B cell (primary cell): ENCODE results near the gene TRIM17. TPM values are rescaled to one million over a fixed set of nuclear protein-coding genes. Genes with fewer than 3 reads are reported as not detected.

Experiments
- ATAC-seq: fragments of 200-7000 bp; cut with Tn5 transposase; one replicate; pipeline ENCODE4 v1.10.0; 2021; ENCODE audit warnings: low read depth, mild to moderate bottlenecking, moderate number of reproducible peaks, moderate library complexity
- CTCF ChIA-PET: fragments of 350-600 bp; sonication (Branson Sonifier 250); formaldehyde crosslinking; loops from one replicate; lab custom pipeline; 2021; ENCODE audit warnings: antibody characterized with exemption, inconsistent platforms; lab: Charles Lee
- POLR2A ChIA-PET: fragments of 350-600 bp; sonication (Branson Sonifier 250); formaldehyde crosslinking; loops from one replicate; lab custom pipeline; 2021; ENCODE audit warnings: antibody characterized with exemption; lab: Charles Lee
- DNase-seq: peaks from one replicate; pipeline ENCODE4 v3.0.0; 2013
- H2AFZ ChIP-seq: 2 replicates; pipeline ENCODE4 v1.6.1; 2012; ENCODE audit warnings: mild to moderate bottlenecking, low read depth, low read length; ENCODE audit not compliant: insufficient read depth, poor library complexity, severe bottlenecking
- H3K27ac ChIP-seq, 2 donors: 1 replicate in 1 of 2; 2 replicates in 1 of 2; pipeline ENCODE4 v1.5.1; 2012 to 2013; ENCODE audit warnings: low read length in 2 of 2, mild to moderate bottlenecking in 2 of 2, moderate library complexity in 1 of 2
- H3K27me3 ChIP-seq, 4 experiments: fragments of 200-600 bp in 1 of 4; sonication (generic) in 1 of 4; replicated peaks in 1 of 4; 1 replicate in 2 of 4; 2 replicates in 2 of 4; pipeline versions ENCODE4 v1.6.1 to v1.7.0; 2013 to 2016; ENCODE audit warnings: low read length in 3 of 4, mild to moderate bottlenecking in 2 of 4, mixed read lengths in 1 of 4, moderate library complexity in 1 of 4; ENCODE audit not compliant: insufficient read depth in 4 of 4, control insufficient read depth in 3 of 4; ENCODE audit errors: control extremely low read depth in 1 of 4
- H3K36me3 ChIP-seq, 2 experiments: replicated peaks in 1 of 2; 1 replicate in 1 of 2; 2 replicates in 1 of 2; pipeline versions ENCODE4 v1.6.1 to v1.7.1; 2013; ENCODE audit warnings: low read length in 1 of 2; ENCODE audit not compliant: insufficient read depth in 2 of 2, control insufficient read depth in 1 of 2; ENCODE audit errors: control extremely low read depth in 1 of 2, extremely low read depth in 1 of 2
- H3K4me1 ChIP-seq, 2 donors: fragments of 200-600 bp in 1 of 2; sonication (generic) in 1 of 2; 1 replicate in 1 of 2; 2 replicates in 1 of 2; pipeline versions ENCODE4 v1.5.1 to v1.6.1; 2013 to 2017; ENCODE audit warnings: low read length in 2 of 2; ENCODE audit not compliant: control insufficient read depth in 2 of 2, insufficient read depth in 2 of 2
- H3K4me2 ChIP-seq: replicated peaks from 2 replicates; pipeline ENCODE3; 2012; ENCODE audit warnings: mild to moderate bottlenecking, low read depth, low read length; ENCODE audit not compliant: poor library complexity, severe bottlenecking
- H3K4me3 ChIP-seq, 5 experiments: fragments of 200-600 bp in 1 of 5; sonication (generic) in 1 of 5; 1 replicate in 3 of 5; 2 replicates in 2 of 5; pipeline versions ENCODE4 v1.5.1 to v1.7.0; 2011 to 2016; ENCODE audit warnings: low read length in 4 of 5, mild to moderate bottlenecking in 4 of 5, low read depth in 2 of 5, control low read depth in 1 of 5, moderate library complexity in 1 of 5; ENCODE audit not compliant: insufficient read depth in 1 of 5; ENCODE audit errors: control extremely low read depth in 1 of 5, extremely low read depth in 1 of 5
- H3K79me2 ChIP-seq: fragments of 200-600 bp; sonication (generic); one replicate; pipeline ENCODE4 v1.6.0; 2016; ENCODE audit warnings: low read length; ENCODE audit not compliant: control insufficient read depth, insufficient read depth
- H3K9ac ChIP-seq: fragments of 200-600 bp; sonication (generic); 2 replicates; pipeline ENCODE4 v1.6.1; 2017; ENCODE audit warnings: mild to moderate bottlenecking, low read length, moderate library complexity
- H3K9me3 ChIP-seq, 3 donors: one replicate each; pipeline versions ENCODE4 v1.6.1 to v1.7.1; 2013; ENCODE audit warnings: low read length in 2 of 3; ENCODE audit not compliant: control insufficient read depth in 2 of 3, insufficient read depth in 1 of 3; ENCODE audit errors: control extremely low read depth in 1 of 3
- H4K20me1 ChIP-seq: 2 replicates; pipeline ENCODE4 v1.6.0; 2012; ENCODE audit warnings: mild to moderate bottlenecking, low read length; ENCODE audit not compliant: insufficient read depth, control insufficient read depth, poor library complexity, severe bottlenecking
- H3K27ac Mint-ChIP-seq: one replicate; pipeline ENCODE4 v1.8.0; 2021; ENCODE audit warnings: mixed read lengths
- H3K27me3 Mint-ChIP-seq: one replicate; pipeline ENCODE4 v1.8.0; 2021; ENCODE audit warnings: mixed read lengths
- H3K4me1 Mint-ChIP-seq: one replicate; pipeline ENCODE4 v1.8.0; 2021; ENCODE audit warnings: mixed read lengths
- H3K4me3 Mint-ChIP-seq: one replicate; pipeline ENCODE4 v1.8.0; 2021; ENCODE audit warnings: mixed read lengths
- H3K9me3 Mint-ChIP-seq: one replicate; pipeline ENCODE4 v1.8.0; 2022; ENCODE audit warnings: mixed read lengths; ENCODE audit not compliant: insufficient read depth
- EZH2 ChIP-seq: IDR thresholded peaks from 2 replicates; pipeline ENCODE4 v1.6.1; 2012; ENCODE audit warnings: borderline replicate concordance, low read depth, mild to moderate bottlenecking, moderate library complexity, low read length; ENCODE audit not compliant: insufficient read depth, poor library complexity, severe bottlenecking
- WGBS: methylation state at CpG from one replicate; pipeline ENCODE4 v1.1.5; 2013; ENCODE audit warnings: missing lambda C conversion rate; ENCODE audit not compliant: insufficient coverage; 5-methylcytosine and 5-hydroxymethylcytosine counted together
- intact Hi-C: fragments of 100-400 bp; cut with micrococcal nuclease; formaldehyde crosslinking; loops from one replicate; pipeline ENCODE4 v1.10.0; 2022
- polyA plus RNA-seq: library from polyadenylated mRNA; depleted of rRNA; stranded (reverse); fragments of >200 nt; gene quantifications from 2 replicates; pipeline ENCODE4 v1.2.3, GENCODE V29; 2012
- total RNA-seq, 2 donors: library from RNA; stranded (reverse); fragments of 120-200 nt in 1 of 2; gene quantifications; 1 replicate in 1 of 2; 2 replicates in 1 of 2; pipeline versions ENCODE4 v1.2.3 to v1.2.4, GENCODE V29; 2013 to 2022
- TF ChIP-seq, protein P1 (sequence below): fragments of 200-600 bp; IDR thresholded peaks from one replicate; pipeline ENCODE4 v1.8.0; 2022; ENCODE audit warnings: antibody characterized with exemption, mild to moderate bottlenecking

TRIM17 gene
- total and polyA plus RNA-seq, 2 donors (not counting 1 experiment from before 2014, with no cell fraction given) = not detected

DNA sequence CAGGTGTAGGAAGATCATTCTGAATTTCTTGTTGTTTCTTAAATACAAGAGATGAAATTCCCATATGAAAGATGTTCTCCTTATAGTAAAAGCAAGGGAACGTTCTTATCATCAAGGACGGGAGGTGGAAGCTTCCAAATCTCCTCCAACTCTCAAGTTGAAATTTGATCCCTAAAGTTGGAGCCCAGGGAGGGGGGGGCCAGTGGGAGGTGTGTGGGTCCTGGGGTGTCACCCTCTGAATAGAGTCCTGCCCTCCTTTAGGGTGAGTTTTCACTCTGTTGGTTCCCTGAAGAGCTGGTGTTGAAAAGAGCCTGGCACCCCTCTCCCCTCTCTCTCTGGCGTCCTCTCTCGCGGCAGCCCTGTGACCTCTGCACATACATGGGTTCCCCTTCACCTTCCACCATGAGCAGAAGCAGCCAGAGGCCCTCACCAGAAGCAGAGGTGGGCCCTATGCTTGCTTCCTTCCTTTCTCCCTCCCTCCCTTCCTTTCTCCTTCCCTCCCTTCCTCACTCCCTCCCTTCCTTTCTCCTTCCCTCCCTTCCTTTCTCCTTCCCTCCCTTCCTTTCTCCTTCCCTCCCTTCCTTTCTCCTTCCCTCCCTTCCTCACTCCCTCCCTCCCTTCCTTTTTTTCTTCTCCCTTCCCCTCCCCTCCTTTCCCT, 10.0 kb upstream of the TRIM17 start:
- ATAC-seq = no peak
- TF ChIP-seq, protein P1, sequence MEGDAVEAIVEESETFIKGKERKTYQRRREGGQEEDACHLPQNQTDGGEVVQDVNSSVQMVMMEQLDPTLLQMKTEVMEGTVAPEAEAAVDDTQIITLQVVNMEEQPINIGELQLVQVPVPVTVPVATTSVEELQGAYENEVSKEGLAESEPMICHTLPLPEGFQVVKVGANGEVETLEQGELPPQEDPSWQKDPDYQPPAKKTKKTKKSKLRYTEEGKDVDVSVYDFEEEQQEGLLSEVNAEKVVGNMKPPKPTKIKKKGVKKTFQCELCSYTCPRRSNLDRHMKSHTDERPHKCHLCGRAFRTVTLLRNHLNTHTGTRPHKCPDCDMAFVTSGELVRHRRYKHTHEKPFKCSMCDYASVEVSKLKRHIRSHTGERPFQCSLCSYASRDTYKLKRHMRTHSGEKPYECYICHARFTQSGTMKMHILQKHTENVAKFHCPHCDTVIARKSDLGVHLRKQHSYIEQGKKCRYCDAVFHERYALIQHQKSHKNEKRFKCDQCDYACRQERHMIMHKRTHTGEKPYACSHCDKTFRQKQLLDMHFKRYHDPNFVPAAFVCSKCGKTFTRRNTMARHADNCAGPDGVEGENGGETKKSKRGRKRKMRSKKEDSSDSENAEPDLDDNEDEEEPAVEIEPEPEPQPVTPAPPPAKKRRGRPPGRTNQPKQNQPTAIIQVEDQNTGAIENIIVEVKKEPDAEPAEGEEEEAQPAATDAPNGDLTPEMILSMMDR = no peak
- Histone ChIP-seq H3K27me3 (peaks cover 0 to 26% (median 4%) of the 10 kb centered on the region in 4 experiments), H3K4me3 (no peak overlapping the region), H4K20me1 (no peaks in the 10 kb centered on the region), H3K9me3 (peaks cover 0 to 11% (median 0%) of the 10 kb centered on the region in 3 donors), H3K27ac (no peak overlapping the region), H3K4me2 (no peak overlapping the region), H3K4me1 (no peaks in the 10 kb centered on the region), H3K36me3 (no peaks in the 10 kb centered on the region), H2AFZ (no peak overlapping the region), H3K79me2 (no peaks in the 10 kb centered on the region), H3K9ac (no peak overlapping the region)
- peaks cover 45% of the 10 kb centered on the region for H3K27me3 Mint-ChIP-seq
- H3K27ac Mint-ChIP-seq = no peak overlapping the region
- WGBS = 89% methylated on average over 3 of the region's 5 CpGs
- ChIA-PET POLR2A (no interaction called here), CTCF (no interaction called here)
- H3K9me3 Mint-ChIP-seq = no peaks in the 10 kb centered on the region
- DNase-seq = no peak
- H3K4me1 Mint-ChIP-seq = no peaks in the 10 kb centered on the region
- intact Hi-C loops = no loop called here
- no peak overlapping the region for H3K4me3 Mint-ChIP-seq

DNA sequence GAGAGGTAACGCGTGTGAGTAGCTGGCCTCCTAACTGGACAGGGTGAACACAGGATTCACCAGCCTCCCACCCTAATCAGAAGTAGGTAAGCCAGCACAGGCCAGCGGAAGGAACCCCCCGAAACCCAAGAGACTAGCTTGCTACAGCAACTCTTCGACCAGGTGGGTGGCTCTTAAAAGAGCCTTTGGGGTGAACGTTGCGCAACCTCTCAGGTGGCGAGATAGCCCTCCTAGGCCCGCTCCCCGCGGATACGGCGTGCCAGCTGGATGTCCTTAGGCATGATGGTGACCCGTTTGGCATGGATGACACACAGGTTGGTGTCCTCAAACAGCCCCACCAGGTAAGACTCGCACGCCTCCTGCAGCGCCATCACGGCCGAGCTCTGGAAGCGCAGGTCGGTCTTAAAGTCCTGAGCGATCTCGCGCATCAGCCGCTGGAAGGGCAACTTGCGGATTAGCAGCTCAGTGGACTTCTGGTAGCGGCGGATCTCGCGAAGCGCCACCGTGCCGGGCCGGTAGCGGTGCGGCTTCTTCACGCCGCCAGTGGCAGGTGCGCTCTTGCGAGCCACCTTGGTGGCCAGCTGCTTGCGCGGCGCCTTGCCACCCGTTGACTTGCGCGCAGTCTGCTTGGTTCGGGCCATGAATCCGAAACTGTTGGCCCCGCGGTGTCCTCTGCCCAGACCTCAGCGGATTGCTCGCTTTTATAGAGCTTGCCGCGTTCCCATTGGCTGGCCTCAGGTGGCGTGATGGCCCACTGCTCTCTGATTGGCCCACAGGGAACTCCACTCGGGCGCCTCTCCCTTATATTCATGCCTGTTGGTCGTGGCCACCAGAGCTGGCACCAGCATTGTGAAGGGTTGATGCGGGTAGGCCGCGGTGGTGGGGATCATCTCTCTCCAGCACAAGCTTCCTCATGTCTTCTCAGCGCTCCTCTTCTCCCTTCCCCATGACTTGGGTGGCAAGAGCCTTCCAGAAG, 8.3 kb upstream of the TRIM17 start:
- Histone ChIP-seq H2AFZ (no peak overlapping the region), H3K27ac (no peak overlapping the region), H3K9ac (no peak overlapping the region), H3K36me3 (no peaks in the 10 kb centered on the region), H4K20me1 (no peaks in the 10 kb centered on the region), H3K4me1 (no peaks in the 10 kb centered on the region), H3K9me3 (peaks cover 0 to 14% (median 0%) of the 10 kb centered on the region in 3 donors), H3K27me3 (peaks cover 0 to 30% (median 5%) of the 10 kb centered on the region in 4 experiments), H3K79me2 (no peaks in the 10 kb centered on the region), H3K4me3 (no peak overlapping the region), H3K4me2 (no peak overlapping the region)
- no peak for TF ChIP-seq EZH2
- TF ChIP-seq, protein P1 = no peak
- Mint-ChIP-seq H3K9me3 (no peaks in the 10 kb centered on the region), H3K4me3 (no peak overlapping the region), H3K4me1 (no peaks in the 10 kb centered on the region), H3K27me3 (peaks cover 51% of the 10 kb centered on the region), H3K27ac (no peak overlapping the region)
- DNase-seq (no peak), ATAC-seq (no peak)
- 97% methylated on average over 60 of the region's 62 CpGs for WGBS
- intact Hi-C loops = no loop called here
- CTCF ChIA-PET = no interaction called here
- POLR2A ChIA-PET = no interaction called here
